Stimulated activated CD4-positive, alpha-beta T cell treated with anti-CD3 and anti-CD28 coated beads, Interleukin-1b, Interleukin-23, amount 100 ng/mL, for 48 hours (primary cell): Measurements from ENCODE around the gene HOOK2.
"Not testable (repeated sequence)": the region's sequence is repeated elsewhere in the genome, so short reads cannot be mapped to it uniquely, and the experiment has no call there.

Source experiments
- DNase-seq: peaks from one replicate; pipeline ENCODE4 v3.0.0-alpha.2; 2020

The HOOK2 gene

GRCh38 chr19:12774588-12775555 is at the start of gene HOOK2:
Gene HOOK2, minus strand, starts transcription at chr19:12775552. Its CDS starts 103 bp downstream, at chr19:12775449.
- no peak for DNase-seq

DNA sequence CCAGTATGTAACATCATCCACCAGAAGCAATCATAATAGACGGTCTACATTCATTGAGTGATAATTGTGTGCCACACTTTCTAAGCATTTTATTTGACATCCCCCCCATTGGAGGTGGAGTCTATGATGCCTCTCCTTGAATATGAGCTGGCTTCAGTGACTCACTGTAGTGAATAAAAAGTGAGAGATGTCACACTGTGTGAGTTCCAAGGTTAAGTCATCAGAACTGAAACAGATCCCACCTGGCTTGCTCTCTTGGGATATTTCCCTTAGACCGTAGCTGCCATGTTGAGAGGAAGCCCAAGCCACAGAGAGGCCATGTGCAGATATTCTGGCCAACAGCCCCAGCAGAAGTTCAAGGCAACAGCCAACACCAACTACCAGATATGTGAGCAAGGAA is 46.4 kb upstream of the HOOK2 start:
- DNase-seq, result no peak

- not testable (repeated sequence) for DNase-seq
Measured at GRCh38 chr19:12817810-12818209, 42.5 kb upstream of the HOOK2 start.

DNA sequence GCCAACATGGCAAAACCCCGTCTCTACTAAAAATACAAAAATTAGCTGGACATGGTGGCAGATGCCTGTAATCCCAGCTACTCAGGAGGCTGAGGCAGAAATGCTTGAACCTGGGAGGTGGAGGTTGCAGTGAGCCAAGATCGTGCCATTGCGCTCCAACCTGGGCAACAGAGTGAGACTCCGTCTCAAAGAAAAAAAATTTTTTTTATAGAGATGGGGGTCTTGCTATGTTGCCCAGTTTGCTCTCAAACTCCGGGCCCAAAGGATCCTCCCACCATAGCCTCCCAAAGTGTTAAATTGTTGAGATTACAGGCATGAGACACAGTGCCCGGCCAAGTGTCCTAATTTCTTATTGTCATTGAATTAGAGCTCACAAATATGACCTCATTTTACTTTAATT is 41.8 kb upstream of the HOOK2 start:
- DNase-seq, result not testable (repeated sequence)

- no peak for DNase-seq
Measured at GRCh38 chr19:12815088-12815487, 39.7 kb upstream of the HOOK2 start.

- DNase-seq, result peak; percentile 88
Measured at GRCh38 chr19:12806242-12807081, 31.1 kb upstream of the HOOK2 start, which contains the start of gene RNASEH2A. Gene RNASEH2A, plus strand, starts transcription at chr19:12806584. Its CDS starts 90 bp downstream, at chr19:12806674.

DNA sequence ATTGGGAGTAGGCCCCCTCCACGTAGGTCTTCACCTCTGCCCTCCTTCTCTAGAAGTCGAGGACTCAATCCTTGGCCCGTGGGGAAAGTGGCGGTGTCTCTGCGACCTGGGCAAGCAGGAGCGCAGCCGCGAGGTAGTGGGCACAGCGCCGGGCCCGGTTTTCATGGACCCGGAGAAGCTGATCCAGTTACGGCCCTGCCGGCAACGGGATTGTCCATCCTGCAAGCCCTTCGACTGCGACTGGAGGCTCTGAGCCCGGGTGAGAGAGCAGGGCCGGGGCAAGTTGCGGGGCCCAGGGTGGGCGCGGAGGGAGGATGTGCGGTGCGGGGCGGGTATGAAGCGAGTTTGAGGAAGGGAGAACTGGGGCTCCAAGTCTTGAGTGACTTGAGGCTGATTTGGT is 28.7 kb upstream of the HOOK2 start:
- no peak for DNase-seq

GRCh38 chr19:12802267-12803106 is 27.1 kb upstream of the HOOK2 start:
- no peak for DNase-seq

DNA sequence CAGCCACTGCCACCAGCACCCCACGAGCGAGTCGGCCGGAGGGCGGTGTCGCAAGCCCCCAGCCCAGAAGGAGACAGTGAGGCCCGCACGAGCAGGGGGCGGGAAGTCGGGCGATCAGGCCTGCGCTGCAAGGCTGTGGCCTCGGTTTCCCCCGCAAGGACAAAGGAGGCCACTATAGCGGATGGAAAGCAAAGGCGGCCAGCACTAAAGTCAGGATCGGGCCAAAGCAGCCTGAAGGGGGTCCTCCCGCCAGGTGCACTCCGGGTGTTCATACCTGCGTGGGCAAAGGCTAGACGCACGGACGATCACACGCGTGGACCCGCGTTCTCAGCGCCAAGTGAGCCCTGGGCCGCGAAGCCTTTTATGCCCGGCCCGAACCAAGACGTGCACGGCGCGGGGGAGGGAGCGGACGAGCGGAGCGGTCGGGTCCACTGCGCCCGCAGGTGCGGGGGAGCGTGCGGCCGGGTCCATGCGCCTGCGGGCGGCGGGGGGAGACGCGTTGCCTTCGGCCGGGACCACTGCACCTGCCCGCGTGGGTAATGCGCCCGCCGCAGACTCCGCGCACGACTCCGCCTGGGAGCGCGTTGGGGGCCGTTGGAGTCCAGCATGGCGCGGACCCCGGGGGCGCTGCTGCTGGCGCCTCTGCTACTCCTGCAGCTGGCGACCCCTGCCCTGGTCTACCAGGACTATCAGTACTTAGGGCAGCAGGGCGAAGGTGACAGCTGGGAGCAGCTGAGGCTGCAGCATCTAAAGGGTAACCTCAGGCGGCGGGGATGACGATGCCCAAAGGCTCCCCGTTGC is 26.3 kb upstream of the HOOK2 start, which contains the start of the genes PRDX2 and THSD8:
TSS of gene PRDX2 (minus strand) at position 335 of the 801 bp plus-strand sequence. CDS start 539 bp downstream, outside the sequence.
TSS of gene THSD8 (plus strand) at position 604 of the 801 bp plus-strand sequence. CDS start at position 607, 3 bp downstream.
- DNase-seq, result peak; percentile 83

GRCh38 chr19:12800923-12801465 is 25.6 kb upstream of the HOOK2 start:
- DNase-seq, result peak; percentile 18

GRCh38 chr19:12800466-12800770 is 25.1 kb upstream of the HOOK2 start:
- no peak for DNase-seq

DNA sequence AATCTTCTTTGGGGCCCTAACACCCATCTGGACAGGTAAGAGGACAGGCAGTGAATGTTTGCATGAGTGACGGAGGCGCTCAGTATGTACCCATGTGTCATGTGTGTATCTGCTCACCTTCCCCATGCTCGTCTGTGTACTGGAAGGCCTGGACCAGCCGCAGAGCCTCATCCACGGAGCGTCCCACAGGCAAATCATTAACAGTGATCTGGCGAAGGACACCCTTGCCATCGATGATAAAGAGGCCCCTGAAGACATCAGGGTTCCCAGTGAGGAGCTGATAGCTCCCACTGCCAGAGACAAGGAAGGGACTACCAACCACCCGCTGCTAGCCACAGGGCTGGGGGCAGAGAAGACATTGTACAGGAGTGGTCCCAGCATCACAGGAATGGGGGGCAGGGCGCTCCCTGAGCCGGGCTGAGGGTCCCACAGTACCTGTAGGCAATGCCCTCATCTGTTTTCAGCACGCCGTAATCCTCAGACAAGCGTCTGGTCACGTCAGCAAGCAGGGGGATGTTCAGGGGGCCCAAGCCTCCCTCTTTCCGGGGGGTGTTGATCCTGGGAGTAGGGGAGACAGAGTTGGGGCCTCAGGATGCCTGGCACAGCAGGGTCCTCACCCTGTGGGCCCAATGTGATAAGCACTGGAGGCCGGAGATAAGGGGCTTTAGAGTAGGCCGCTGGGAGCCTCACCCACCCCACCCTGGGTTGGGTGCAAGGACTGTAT is 24.6 kb upstream of the HOOK2 start:
- DNase-seq, result no peak

- not testable (repeated sequence) for DNase-seq
Measured at GRCh38 chr19:12797607-12798006, 22.3 kb upstream of the HOOK2 start.

DNA sequence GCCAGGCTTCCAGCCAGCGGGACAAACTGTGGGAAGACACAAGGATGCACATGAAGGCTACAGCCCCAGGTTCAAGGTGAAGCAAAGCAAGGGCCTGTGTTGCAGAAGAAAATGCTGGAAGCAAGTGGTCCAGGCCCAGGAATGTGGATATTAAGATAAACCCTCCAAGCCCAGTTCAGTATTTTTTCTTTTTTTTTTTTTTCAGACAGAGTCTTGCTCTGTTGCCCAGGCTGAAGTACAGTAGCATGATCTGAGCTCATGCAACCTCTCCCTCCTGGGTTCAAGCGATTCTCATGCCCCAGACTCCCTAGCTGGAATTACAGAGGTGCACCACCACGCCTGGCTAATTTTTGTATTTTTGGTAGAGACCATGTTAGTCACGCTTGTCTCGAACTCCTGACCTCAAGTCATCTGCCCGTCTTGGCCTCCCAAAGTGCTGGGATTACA is 21.8 kb upstream of the HOOK2 start:
- DNase-seq, result no peak

DNA sequence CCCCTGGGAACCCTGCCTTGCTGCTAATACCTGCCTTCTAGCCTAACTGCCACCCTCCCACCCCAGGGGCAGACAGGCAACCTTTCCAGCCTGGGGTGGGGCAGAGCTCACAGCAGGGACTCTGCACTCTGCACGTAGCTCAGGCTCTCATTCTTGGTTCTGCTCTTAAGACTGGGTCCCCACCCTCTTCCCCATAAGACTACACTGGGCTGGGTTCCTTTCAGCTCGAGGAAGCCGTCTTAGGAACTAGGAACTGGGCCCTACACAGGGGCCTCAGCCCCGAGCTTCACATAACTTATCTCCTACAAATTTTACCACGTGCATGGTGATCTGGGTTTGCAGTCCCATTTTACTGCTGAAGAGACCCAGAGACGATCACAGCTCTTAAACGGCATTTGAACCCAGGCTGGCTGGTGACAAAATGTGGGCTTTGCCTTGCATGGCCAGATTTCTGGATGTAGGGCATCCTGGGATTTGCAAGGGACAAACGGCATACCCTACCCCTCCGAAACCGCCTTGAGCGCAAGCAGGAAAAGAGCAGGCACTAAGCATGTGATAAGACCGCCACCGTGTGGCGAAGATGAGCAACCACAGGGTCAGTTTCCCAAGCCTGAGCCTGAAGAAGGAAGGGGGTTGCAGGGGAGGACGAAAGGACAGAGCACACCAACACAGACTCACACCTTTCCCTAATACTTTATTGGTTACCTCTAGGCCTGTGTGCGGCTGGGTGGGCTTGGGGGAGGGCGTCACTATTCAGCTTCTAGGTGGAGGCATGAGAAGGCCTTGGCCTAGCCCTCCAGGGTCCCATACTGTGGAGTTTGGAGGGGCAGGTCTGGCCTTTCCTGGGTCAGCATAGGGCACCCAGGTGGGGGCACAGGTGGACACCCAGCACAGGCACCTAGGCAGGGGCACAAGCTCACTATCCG is 21.1 kb upstream of the HOOK2 start:
- peak; percentile 74 for DNase-seq

GRCh38 chr19:12794971-12795381 is 19.6 kb upstream of the HOOK2 start:
- no peak for DNase-seq

DNA sequence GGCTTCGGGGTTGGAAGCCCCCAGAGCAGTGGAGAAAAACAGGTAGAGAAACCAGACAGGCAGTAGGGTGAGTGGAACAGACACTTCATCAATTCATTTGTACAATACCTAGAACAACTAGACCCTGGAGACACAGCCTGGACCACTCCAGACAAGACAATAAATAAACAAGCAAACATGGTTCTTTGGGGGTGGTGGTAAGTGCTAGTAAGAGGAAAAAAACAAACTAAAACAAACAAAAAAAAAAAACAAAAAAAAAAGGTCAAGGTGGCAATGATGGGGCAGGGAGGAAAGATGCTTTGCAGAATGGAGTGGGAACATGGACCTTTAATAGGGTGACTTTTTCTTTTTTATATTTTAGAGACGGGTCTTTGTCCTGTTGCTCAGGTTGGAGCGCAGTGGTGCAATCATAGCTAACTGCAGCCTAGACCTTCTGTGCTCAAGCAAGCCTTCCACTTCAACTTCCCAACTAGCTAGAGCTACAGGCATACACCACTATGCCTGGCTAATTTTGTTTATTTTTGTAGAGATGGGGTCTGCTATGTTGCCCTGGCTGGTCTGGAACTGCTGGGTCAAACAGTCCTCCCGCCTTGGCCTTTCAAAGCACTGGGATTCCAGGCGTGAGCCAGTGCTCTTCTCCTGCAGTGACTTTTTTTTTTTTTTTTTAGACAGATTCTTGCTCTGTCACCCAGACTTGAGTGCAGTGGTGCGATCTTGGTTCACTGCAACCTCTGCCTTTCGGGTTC is 19.0 kb upstream of the HOOK2 start:
- DNase-seq, result no peak
